Thymus (tissue), 11 donors: ENCODE data around the gene OSBPL10. TPM values are rescaled to one million over a fixed set of nuclear protein-coding genes. Genes with fewer than 3 reads are reported as not detected.
"Not testable (repeated sequence)": the region's sequence is repeated elsewhere in the genome, so short reads cannot be mapped to it uniquely, and the experiment has no call there.

ENCODE experiments used
- DNase-seq, 9 donors: peaks; one replicate each; pipeline ENCODE4 v3.0.0-alpha.2; 2013; ENCODE audit warnings: low spot score in 9 of 9, low read depth in 6 of 9, missing footprints in 1 of 9
- H3K27ac ChIP-seq, 2 donors: one replicate each; pipeline ENCODE4 v1.5.1; 2013; ENCODE audit warnings: control low read depth in 1 of 2, low read depth in 1 of 2, low read length in 1 of 2, mild to moderate bottlenecking in 1 of 2, moderate library complexity in 1 of 2
- H3K27me3 ChIP-seq, 2 donors: one replicate each; pipeline ENCODE4 v1.5.1; 2013; ENCODE audit warnings: low read length in 1 of 2; ENCODE audit not compliant: control insufficient read depth in 2 of 2, insufficient read depth in 1 of 2
- H3K36me3 ChIP-seq, 2 donors: one replicate each; pipeline ENCODE4 v1.5.1; 2013; ENCODE audit warnings: low read length in 1 of 2, mild to moderate bottlenecking in 1 of 2, moderate library complexity in 1 of 2; ENCODE audit not compliant: control insufficient read depth in 2 of 2, insufficient read depth in 2 of 2
- H3K4me1 ChIP-seq, 2 donors: one replicate each; pipeline ENCODE4 v1.5.1; 2013; ENCODE audit warnings: low read length in 2 of 2; ENCODE audit not compliant: control insufficient read depth in 2 of 2, insufficient read depth in 2 of 2
- H3K4me3 ChIP-seq, 2 donors: one replicate each; pipeline ENCODE4 v1.5.1; 2013; ENCODE audit warnings: low read length in 2 of 2, control low read depth in 1 of 2, mild to moderate bottlenecking in 1 of 2
- H3K9me3 ChIP-seq, 2 donors: one replicate each; pipeline ENCODE4 v1.5.1; 2013; ENCODE audit warnings: low read length in 1 of 2, mild to moderate bottlenecking in 1 of 2; ENCODE audit not compliant: control insufficient read depth in 2 of 2, insufficient read depth in 1 of 2
- WGBS: extraction: QIAGEN DNeasy Blood & Tissue Kit; methylation state at CpG from one replicate; pipeline ENCODE4 v1.1.7; 2013; 5-methylcytosine and 5-hydroxymethylcytosine counted together
- polyA plus RNA-seq: library from polyadenylated mRNA; stranded (reverse); fragments of 200-250 nt; gene quantifications from one replicate; pipeline ENCODE4 v1.2.3, GENCODE V29; 2013
- total RNA-seq: library from RNA; stranded (reverse); fragments of 120-200 nt; gene quantifications from one replicate; pipeline ENCODE4 v1.2.4, GENCODE V29; 2013
- donor health status: healthy.

Gene OSBPL10
- total and polyA plus RNA-seq, 2 donors = 1.4 to 2.1 TPM

DNA sequence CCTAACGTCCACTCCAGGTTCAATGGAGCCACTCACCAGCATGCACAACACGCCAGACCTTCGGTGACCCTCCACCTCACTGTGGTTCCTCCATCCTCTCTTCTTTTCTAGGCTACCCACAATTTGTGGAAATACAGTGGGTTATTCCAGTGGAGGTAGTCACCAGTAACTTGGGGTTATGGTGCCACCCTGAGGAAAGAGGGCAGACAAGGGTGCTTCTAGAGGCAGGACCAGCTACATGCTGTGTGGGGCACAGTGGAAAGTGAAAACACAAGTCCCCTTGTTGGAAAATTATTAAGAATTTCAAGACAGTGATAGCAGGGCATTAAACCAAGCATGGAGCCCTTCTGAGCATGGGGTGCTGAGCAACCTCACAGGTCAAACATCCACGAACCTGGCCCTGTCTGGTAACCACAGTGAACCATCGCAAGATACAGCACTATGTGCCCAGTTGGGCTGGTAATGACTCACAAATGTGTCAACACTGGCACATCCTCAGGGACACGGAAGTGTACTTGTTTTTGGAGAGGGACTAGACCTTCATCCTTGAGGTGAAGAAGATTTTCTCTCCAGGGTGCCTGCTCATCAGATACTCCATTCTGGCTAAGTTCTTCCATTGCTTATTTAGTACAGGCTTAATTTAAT lies 281.6 kb downstream of the OSBPL10 start:
- H3K36me3 ChIP-seq = no peaks in the 10 kb centered on the region
- peaks cover 0 to 3% of the 10 kb centered on the region in 2 donors for H3K9me3 ChIP-seq
- no peaks in the 10 kb centered on the region for H3K4me1 ChIP-seq
- no peak overlapping the region for H3K4me3 ChIP-seq
- 97% methylated on average over 6 of the region's 6 CpGs for WGBS
- no peak for DNase-seq
- no peaks in the 10 kb centered on the region for H3K27me3 ChIP-seq
- H3K27ac ChIP-seq = no peak overlapping the region

DNA sequence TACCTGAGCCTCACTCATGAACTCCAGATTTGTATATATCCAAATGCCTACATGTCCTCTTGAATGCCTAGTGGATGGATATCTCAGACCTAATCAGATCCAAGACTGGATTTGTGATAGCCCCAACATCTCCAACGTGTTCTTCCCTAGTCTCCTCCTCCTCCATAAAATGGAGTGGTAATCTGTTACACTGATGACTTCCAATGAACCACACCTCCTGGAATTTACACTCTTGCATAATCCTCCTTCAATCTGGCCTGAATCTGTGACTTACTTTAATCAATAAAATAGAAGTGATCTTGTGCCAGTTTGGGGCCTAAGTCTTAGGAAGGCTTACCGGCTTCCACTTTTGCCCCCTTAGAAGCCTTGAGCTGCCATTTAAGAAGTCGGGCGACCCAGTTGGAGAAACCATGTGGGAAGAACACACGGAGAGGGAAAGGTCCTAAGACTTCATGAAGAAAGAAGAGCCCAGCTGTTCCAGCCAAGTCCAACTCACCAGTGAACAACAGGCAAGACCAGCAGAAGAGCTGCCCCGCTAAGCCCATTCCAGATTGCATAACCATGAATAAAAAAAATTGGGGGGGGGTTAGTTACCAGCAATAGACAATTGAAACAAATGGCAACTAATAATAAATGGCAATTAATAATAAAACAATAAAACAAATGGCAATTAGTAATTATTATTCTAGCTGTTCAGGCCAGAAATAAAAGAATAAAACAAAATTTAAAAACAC lies 284.1 kb downstream of the OSBPL10 start:
- H3K36me3 ChIP-seq = no peaks in the 10 kb centered on the region
- H3K27me3 ChIP-seq = no peaks in the 10 kb centered on the region
- no peak overlapping the region for H3K4me3 ChIP-seq
- H3K4me1 ChIP-seq = no peaks in the 10 kb centered on the region
- 98% methylated on average over 6 of the region's 6 CpGs for WGBS
- H3K9me3 ChIP-seq = peaks cover 0 to 3% of the 10 kb centered on the region in 2 donors
- no peak overlapping the region for H3K27ac ChIP-seq
- DNase-seq = no peak

DNA sequence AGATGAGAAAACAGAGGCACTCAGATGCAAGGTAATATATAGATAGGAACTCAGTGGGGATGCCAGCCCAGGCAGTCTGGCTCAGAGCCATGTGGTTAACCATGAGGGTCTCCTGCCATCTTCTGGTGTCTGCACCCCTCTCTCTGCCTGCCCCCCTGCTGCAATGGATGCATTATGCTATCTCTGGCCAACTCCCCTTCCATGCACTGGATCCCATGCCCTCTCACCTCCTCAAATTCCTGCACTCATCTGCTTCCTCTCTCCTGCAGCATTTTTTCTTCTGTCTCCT lies 285.1 kb downstream of the OSBPL10 start:
- no peaks in the 10 kb centered on the region for H3K36me3 ChIP-seq
- DNase-seq = no peak
- no peaks in the 10 kb centered on the region for H3K4me1 ChIP-seq
- no peak overlapping the region for H3K27ac ChIP-seq
- no peaks in the 10 kb centered on the region for H3K9me3 ChIP-seq
- no peaks in the 10 kb centered on the region for H3K27me3 ChIP-seq
- H3K4me3 ChIP-seq = no peak overlapping the region

DNA sequence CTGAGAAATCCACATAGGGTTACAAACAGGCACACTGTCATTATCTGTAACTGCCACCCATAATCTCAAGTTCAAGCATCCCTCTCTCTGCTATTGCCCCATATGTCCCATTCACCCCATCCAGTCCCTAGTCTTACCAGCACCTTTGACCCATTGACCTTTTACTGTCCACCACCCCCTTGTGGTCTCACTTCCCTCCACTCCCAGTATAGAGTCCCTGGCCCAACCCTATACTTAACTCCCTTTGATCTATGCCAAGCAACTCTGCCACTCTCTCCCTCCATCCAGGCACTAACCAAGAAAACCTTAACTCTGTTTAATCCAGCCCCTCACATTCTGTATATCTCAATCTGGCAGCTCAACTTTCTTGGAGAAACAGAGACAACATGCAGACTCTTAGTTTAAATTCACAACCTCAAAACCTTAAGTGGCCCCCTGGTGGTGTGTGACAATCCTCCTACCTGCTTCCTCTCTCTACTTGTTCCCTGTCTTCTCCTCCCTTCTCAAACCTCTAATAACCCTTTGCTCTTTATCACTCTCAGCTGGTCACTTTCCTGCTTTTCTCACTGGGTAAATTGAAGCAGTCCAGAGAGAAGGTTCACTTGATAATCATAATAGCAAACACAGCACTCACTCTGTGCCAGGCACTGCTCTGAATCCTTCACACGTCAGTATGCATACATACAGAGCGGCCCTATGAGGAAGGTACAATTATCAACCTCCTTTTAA lies 285.6 kb downstream of the OSBPL10 start:
- WGBS = 96% methylated on average over 2 of the region's 2 CpGs
- Histone ChIP-seq H3K4me1 (no peaks in the 10 kb centered on the region), H3K27ac (no peak overlapping the region), H3K36me3 (no peaks in the 10 kb centered on the region), H3K4me3 (no peak overlapping the region), H3K9me3 (no peaks in the 10 kb centered on the region), H3K27me3 (no peaks in the 10 kb centered on the region)
- DNase-seq = peak in 8 of 9 donors; percentile 6 to 58 (median 18)

DNA sequence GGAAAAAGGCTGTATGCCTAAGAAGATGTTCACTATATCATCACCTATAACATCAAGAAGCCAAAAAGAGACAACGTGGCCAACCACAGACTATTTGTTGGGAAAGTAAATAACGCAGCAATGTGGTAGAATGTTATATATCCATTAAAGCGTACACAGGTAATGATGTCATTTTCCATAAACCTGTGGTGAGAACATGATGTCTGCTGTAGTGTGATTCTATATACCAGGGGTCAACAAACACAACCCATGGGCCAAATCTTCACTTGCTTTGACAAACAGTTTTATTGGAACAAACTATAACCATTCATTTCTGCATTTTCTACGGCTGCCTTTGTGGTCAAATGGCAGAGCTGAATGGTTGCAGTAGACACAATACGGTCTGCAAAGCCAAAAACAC lies 287.7 kb downstream of the OSBPL10 start:
- no peak overlapping the region for H3K4me3 ChIP-seq
- H3K27me3 ChIP-seq = no peaks in the 10 kb centered on the region
- H3K27ac ChIP-seq = no peak overlapping the region
- H3K4me1 ChIP-seq = peaks cover 0 to 3% of the 10 kb centered on the region in 2 donors
- 88% methylated on average over 5 of the region's 5 CpGs for WGBS
- H3K36me3 ChIP-seq = no peaks in the 10 kb centered on the region
- no peak for DNase-seq
- H3K9me3 ChIP-seq = peaks cover 0 to 2% of the 10 kb centered on the region in 2 donors

DNA sequence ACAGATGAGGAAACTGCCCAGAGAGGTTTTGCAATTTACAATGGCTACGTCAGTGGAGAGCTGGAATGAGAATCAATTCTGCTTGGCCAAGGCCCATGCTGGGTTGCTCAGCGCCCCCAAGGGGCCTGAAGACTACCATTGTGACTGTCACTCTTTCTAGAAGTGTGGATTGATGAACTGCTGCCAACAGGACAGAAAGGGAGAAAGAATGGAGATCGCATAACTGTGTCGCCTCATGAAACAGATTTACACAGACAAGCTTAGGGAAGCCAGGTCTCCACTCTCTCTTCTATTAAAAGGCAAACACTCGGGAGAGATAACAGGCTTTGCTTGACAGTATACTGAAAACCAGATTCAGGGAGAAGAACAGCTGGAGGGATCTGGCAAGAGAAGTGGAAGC lies 288.3 kb downstream of the OSBPL10 start:
- H3K36me3 ChIP-seq = no peaks in the 10 kb centered on the region
- H3K27me3 ChIP-seq = no peaks in the 10 kb centered on the region
- DNase-seq = no peak
- H3K27ac ChIP-seq = no peak overlapping the region
- H3K9me3 ChIP-seq = peaks cover 0 to 2% of the 10 kb centered on the region in 2 donors
- H3K4me3 ChIP-seq = no peak overlapping the region
- H3K4me1 ChIP-seq = peaks cover 0 to 3% of the 10 kb centered on the region in 2 donors
- 95% methylated on average over 5 of the region's 5 CpGs for WGBS

DNA sequence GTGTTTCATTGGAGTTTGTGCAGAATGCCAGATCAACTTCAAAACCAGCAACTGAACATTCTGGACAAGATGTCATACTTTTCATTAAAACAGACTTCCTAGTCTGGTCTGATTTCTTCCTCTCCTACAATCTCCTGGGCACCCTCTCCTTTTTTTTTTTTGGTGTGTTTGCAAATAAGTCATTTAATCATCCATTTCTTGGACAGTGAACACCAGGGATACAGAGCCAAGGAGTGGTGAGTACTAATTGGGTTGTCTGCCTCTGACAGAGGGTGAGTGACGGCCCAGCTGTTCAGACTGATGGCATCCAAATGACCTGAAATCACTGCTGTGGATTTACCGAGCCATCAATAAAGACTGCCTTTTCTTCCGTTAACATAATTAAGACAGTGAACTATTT lies 290.3 kb downstream of the OSBPL10 start:
- peaks cover 0 to 3% of the 10 kb centered on the region in 2 donors for H3K4me1 ChIP-seq
- peaks cover 0 to 2% of the 10 kb centered on the region in 2 donors for H3K9me3 ChIP-seq
- no peak overlapping the region for H3K4me3 ChIP-seq
- H3K27ac ChIP-seq = no peak overlapping the region
- H3K36me3 ChIP-seq = no peaks in the 10 kb centered on the region
- WGBS = 98% methylated on average over 3 of the region's 3 CpGs
- DNase-seq = no peak
- no peaks in the 10 kb centered on the region for H3K27me3 ChIP-seq

DNA sequence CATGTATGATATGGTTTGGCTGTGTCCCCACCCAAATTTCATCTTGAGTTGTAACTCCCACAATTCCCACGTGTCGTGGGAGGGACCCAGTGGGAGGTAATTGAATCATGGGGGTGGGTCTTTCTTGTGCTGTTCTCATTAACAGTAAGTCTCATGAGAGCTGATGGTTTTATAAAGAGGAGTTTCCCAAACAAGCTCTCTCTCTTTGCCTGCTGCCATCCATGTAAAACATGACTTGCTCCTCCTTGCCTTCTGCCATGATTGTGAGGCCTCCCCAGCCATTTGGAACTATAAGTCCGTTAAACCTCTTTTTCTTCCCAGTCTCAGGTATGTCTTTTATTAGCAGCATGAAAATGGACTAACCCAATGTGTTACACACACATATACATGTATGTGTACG lies 291.5 kb downstream of the OSBPL10 start:
- not testable (repeated sequence) for H3K9me3 ChIP-seq, H3K4me3 ChIP-seq, H3K36me3 ChIP-seq, H3K4me1 ChIP-seq, H3K27me3 ChIP-seq, H3K27ac ChIP-seq, DNase-seq
- WGBS = 97% methylated on average over 4 of the region's 4 CpGs

DNA sequence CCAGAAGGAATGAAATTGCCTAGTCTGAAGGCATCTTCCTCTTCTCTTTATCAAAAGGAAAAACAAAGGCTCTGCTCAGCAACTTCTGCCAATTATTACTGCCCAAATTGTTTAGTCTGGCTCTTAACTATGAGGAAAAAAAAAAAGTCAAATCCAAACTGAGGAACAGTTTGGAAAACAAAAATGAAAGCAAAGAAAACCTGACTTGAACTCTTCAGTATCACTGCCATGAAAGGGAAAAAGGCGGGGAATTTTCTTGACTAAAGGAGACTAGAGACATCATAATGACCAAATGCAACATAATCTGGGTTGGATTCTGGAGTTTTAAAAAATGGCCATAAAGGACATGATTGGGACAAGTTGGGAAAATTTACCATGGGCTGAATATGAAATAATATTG lies 292.1 kb downstream of the OSBPL10 start:
- WGBS = 93% methylated on average over 1 of the region's 1 CpG
- Histone ChIP-seq H3K4me1 (peaks cover 0 to 3% of the 10 kb centered on the region in 2 donors), H3K27ac (no peak overlapping the region)

More for the DNA sequence above, 292.1 kb downstream of the OSBPL10 start:
- peaks cover 0 to 2% of the 10 kb centered on the region in 2 donors for H3K9me3 ChIP-seq
- no peaks in the 10 kb centered on the region for H3K27me3 ChIP-seq
- no peak for DNase-seq
- H3K36me3 ChIP-seq = no peaks in the 10 kb centered on the region
- H3K4me3 ChIP-seq = no peak overlapping the region
